Occipital lobe (tissue), 2 donors: ENCODE data around the gene PCDHA10. TPM values are rescaled to one million over a fixed set of nuclear protein-coding genes. Genes with fewer than 3 reads are reported as not detected.
"Not testable (repeated sequence)": the region's sequence is repeated elsewhere in the genome, so short reads cannot be mapped to it uniquely, and the experiment has no call there.

Experiments used
- DNase-seq: peaks from one replicate; lab custom pipeline; 2025; lab: John Stamatoyannopoulos, UW
- total RNA-seq: library from RNA; depleted of rRNA; stranded (reverse); fragments of >200 nt; gene quantifications from one replicate; pipeline ENCODE4 v1.2.3, GENCODE V29; 2014

The PCDHA10 gene
- 20.3 TPM for total RNA-seq

DNA sequence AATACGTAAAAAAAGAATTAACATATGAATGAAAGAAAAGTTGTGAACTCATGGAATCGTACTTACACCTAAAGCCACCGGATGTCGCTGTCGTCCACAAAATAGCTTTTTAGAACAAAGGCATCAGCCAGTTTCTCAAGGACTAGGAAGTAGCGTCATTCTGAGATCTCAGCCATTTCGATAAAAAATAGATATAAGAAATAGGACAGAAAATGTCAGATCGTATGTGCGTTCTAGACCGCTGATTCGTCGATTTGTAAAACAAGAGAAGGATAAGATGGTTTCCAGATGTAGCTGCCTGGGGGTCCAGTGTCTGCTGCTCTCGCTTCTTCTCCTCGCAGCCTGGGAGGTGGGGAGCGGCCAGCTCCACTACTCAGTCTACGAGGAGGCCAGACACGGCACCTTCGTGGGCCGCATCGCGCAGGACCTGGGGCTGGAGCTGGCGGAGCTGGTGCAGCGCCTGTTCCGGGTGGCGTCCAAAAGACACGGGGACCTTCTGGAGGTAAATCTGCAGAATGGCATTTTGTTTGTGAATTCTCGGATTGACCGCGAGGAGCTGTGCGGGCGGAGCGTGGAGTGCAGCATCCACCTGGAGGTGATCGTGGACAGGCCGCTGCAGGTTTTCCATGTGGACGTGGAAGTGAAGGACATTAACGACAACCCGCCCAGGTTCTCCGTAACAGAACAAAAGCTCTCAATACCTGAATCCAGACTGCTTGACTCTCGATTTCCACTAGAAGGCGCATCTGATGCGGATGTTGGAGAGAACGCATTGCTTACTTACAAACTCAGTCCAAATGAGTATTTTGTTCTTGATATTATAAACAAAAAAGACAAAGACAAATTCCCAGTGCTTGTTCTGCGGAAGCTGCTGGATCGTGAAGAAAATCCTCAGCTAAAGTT lies at the start of gene PCDHA10:
Gene PCDHA10 (plus strand): TSS at position 126 of the 903 bp plus-strand sequence. CDS start 152 bp downstream, at position 278.
- DNase-seq: no peak

GRCh38 chr5:140806834-140807775 lies 48.6 kb upstream of the PCDHA10 start, which contains the start of gene PCDHA4:
PCDHA4 (plus strand) TSS chr5:140807068.
- no peak for DNase-seq

- not testable (repeated sequence) for DNase-seq
Measured at GRCh38 chr5:140808241-140808888, 47.3 kb upstream of the PCDHA10 start.

GRCh38 chr5:140808889-140809291 lies 46.8 kb upstream of the PCDHA10 start:
- no peak for DNase-seq

- no peak for DNase-seq
Measured at GRCh38 chr5:140821375-140822280, 34.1 kb upstream of the PCDHA10 start, which contains the start of gene PCDHA5. PCDHA5 (plus strand) TSS chr5:140821613.

GRCh38 chr5:140822281-140822629 lies 33.4 kb upstream of the PCDHA10 start:
- no peak for DNase-seq

DNA sequence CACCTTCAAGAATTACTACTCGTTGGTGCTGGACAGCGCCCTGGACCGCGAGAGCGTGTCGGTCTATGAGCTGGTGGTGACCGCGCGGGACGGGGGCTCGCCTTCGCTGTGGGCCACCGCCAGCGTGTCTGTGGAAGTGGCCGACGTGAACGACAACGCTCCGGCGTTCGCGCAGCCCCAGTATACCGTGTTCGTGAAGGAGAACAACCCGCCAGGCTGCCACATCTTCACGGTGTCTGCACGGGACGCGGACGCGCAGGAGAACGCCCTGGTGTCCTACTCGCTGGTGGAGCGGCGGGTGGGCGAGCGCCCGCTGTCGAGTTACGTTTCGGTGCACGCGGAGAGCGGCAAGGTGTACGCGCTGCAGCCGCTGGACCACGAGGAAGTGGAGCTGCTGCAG lies 32.7 kb upstream of the PCDHA10 start:
- DNase-seq: not testable (repeated sequence)

GRCh38 chr5:140823475-140823874 lies 32.2 kb upstream of the PCDHA10 start:
- DNase-seq: no peak

DNA sequence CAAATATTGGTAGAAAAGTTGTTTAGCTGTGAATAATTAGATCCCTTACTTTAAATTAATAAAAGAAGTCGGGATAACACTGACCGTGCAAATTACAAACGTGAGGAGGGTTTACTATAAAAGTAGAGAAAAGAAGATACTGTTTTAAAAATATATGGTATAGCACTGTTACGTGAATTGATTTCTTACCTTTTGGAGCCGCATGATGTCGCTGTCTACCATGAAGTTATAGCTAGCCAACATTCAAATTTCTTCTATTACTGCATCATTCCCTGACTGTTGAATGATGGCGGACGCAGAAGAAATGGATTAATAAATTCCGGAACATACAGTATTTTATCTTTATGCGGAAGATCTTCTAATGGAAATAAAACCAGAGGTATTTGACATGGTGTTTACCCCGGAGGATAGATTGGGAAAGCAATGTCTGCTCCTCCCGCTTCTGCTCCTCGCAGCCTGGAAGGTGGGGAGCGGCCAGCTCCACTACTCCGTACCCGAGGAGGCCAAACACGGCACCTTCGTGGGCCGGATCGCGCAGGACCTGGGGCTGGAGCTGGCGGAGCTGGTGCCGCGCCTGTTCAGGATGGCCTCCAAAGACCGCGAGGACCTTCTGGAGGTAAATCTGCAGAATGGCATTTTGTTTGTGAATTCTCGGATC lies 27.9 kb upstream of the PCDHA10 start, which contains the start of gene PCDHA6:
Gene PCDHA6 (plus strand): TSS at position 257 of the 658 bp plus-strand sequence. CDS start 132 bp downstream, at position 389.
- DNase-seq: no peak

GRCh38 chr5:140828362-140828737 lies 27.3 kb upstream of the PCDHA10 start:
- no peak for DNase-seq

- DNase-seq: not testable (repeated sequence)
Measured at GRCh38 chr5:140829511-140830501, 25.9 kb upstream of the PCDHA10 start.

GRCh38 chr5:140833993-140834392 lies 21.7 kb upstream of the PCDHA10 start, which contains the start of gene PCDHA7:
PCDHA7 (plus strand) TSS chr5:140834269; CDS start chr5:140834384, 115 bp downstream.
- DNase-seq: no peak

GRCh38 chr5:140834439-140835008 lies 21.2 kb upstream of the PCDHA10 start:
- DNase-seq: not testable (repeated sequence)

- no peak for DNase-seq
Measured at GRCh38 chr5:140835622-140836510, 19.8 kb upstream of the PCDHA10 start.

DNA sequence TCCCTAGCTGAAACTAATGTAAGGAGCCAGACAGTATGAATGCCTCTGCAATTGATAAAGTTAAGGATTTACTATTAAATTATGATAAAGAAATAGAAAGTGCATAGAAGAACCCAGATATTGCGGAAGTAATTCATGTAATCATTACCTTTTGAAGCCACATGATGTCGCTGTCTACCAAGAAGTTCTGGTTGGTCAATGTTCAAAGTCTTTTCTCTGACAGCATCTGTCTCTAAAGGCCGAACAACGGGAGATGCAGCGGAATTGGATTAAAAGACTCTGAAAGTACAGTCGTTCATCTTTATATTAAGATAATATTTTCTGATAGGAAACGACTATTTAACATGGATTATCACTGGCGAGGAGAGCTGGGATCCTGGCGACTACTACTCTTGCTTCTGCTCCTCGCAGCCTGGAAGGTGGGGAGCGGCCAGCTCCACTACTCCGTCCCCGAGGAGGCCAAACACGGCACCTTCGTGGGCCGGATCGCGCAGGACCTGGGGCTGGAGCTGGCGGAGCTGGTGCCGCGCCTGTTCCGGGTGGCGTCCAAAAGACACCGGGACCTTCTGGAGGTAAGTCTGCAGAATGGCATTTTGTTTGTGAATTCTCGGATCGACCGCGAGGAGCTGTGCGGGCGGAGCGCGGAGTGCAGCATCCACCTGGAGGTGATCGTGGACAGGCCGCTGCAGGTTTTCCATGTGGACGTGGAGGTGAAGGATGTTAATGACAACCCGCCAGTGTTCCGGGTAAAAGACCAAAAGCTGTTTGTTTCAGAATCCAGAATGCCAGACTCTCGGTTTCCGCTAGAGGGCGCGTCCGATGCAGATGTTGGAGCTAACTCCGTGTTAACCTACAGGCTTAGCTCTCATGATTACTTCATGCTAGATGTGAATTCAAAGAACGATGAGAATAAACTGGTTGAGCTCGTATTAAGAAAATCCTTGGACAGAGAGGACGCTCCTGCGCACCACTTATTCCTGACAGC lies 14.4 kb upstream of the PCDHA10 start, which contains the start of gene PCDHA8:
Gene PCDHA8 (plus strand): TSS at position 210 of the 985 bp plus-strand sequence. CDS start 135 bp downstream, at position 345.
- no peak for DNase-seq
